ENCODE results near the gene CA9.

CA9 gene

GRCh38 chr9:35711501-35712428, 38.0 kb downstream of the CA9 start:
- DNase-seq (ENCODE audit: low read depth): no peak
- H3K4me3 ChIP-seq (ENCODE audit: control insufficient read depth, low read depth, low read length): no peak overlapping the region
- no peak for TF ChIP-seq CTCF (IDR thresholded peaks at IDR 0.05; ENCODE audit: control insufficient read depth, insufficient read depth, low read depth, low read length, missing control alignments)

GRCh38 chr9:35712762-35713400, 39.2 kb downstream of the CA9 start:
- TF ChIP-seq CTCF (IDR thresholded peaks at IDR 0.05; ENCODE audit: control insufficient read depth, insufficient read depth, low read depth, low read length, missing control alignments): no peak
- H3K4me3 ChIP-seq (ENCODE audit: control insufficient read depth, low read depth, low read length): no peak overlapping the region

GRCh38 chr9:35713578-35713977, 39.9 kb downstream of the CA9 start:
- H3K4me3 ChIP-seq (ENCODE audit: control insufficient read depth, low read depth, low read length): no peak overlapping the region
- no peak for DNase-seq (ENCODE audit: low read depth)
- no peak for TF ChIP-seq CTCF (IDR thresholded peaks at IDR 0.05; ENCODE audit: control insufficient read depth, insufficient read depth, low read depth, low read length, missing control alignments)

More at GRCh38 chr9:35712762-35713400, 39.2 kb downstream of the CA9 start:
- no peak for DNase-seq (ENCODE audit: low read depth)

GRCh38 chr9:35714123-35714522, 40.4 kb downstream of the CA9 start:
- DNase-seq (ENCODE audit: low read depth): no peak
- no peak overlapping the region for H3K4me3 ChIP-seq (ENCODE audit: control insufficient read depth, low read depth, low read length)
- TF ChIP-seq CTCF (IDR thresholded peaks at IDR 0.05; ENCODE audit: control insufficient read depth, insufficient read depth, low read depth, low read length, missing control alignments): no peak

GRCh38 chr9:35714579-35715252, 41.0 kb downstream of the CA9 start:
- no peak for TF ChIP-seq CTCF (IDR thresholded peaks at IDR 0.05; ENCODE audit: control insufficient read depth, insufficient read depth, low read depth, low read length, missing control alignments)
- no peak for DNase-seq (ENCODE audit: low read depth)
- no peak overlapping the region for H3K4me3 ChIP-seq (ENCODE audit: control insufficient read depth, low read depth, low read length)

GRCh38 chr9:35716230-35716629, 42.5 kb downstream of the CA9 start:
- DNase-seq (ENCODE audit: low read depth): no peak
- TF ChIP-seq CTCF (IDR thresholded peaks at IDR 0.05; ENCODE audit: control insufficient read depth, insufficient read depth, low read depth, low read length, missing control alignments): no peak
- H3K4me3 ChIP-seq (ENCODE audit: control insufficient read depth, low read depth, low read length): no peak overlapping the region
